GM19239 (cell line): ENCODE results near the gene SPRYD7.
"Not testable (repeated sequence)": the region's sequence is repeated elsewhere in the genome, so short reads cannot be mapped to it uniquely, and the experiment has no call there.

Experiments used
- DNase-seq: peaks from one replicate; pipeline ENCODE4 v3.0.0; 2011; ENCODE audit warnings: low spot score; ENCODE audit not compliant: insufficient read length
- FAIRE-seq: peaks from 2 replicates; lab custom pipeline; 2011; peaks lifted over from hg19 to GRCh38; lab: Jason Lieb, UNC

The SPRYD7 gene

GRCh38 chr13:49936075-49936967 is at the start of gene SPRYD7:
TSS of gene SPRYD7 (minus strand) at chr13:49936340. CDS start at chr13:49936235, 105 bp downstream.
- FAIRE-seq (peak; percentile 96), DNase-seq (peak; percentile 86)

- DNase-seq (no peak), FAIRE-seq (no peak)
Observed at GRCh38 chr13:49985129-49985528, 49.0 kb upstream of the SPRYD7 start.

GRCh38 chr13:49980266-49980665 is 44.1 kb upstream of the SPRYD7 start:
- DNase-seq (no peak), FAIRE-seq (no peak)

GRCh38 chr13:49977992-49978391 is 41.9 kb upstream of the SPRYD7 start:
- DNase-seq (no peak), FAIRE-seq (no peak)

- peak; percentile 63 for DNase-seq
- FAIRE-seq, result peak; percentile 97
Observed at GRCh38 chr13:49976314-49977258, 40.4 kb upstream of the SPRYD7 start.

GRCh38 chr13:49975826-49976225 is 39.7 kb upstream of the SPRYD7 start:
- DNase-seq (no peak), FAIRE-seq (no peak)

GRCh38 chr13:49972709-49973108 is 36.6 kb upstream of the SPRYD7 start:
- no peak for DNase-seq

GRCh38 chr13:49967456-49967855 is 31.3 kb upstream of the SPRYD7 start:
- DNase-seq, result no peak
- FAIRE-seq, result no peak

More at GRCh38 chr13:49972709-49973108, 36.6 kb upstream of the SPRYD7 start:
- FAIRE-seq, result no peak

GRCh38 chr13:49958321-49958720 is 22.2 kb upstream of the SPRYD7 start:
- FAIRE-seq (no peak), DNase-seq (no peak)

GRCh38 chr13:49956131-49956530 is 20.0 kb upstream of the SPRYD7 start:
- no peak for DNase-seq
- no peak for FAIRE-seq

GRCh38 chr13:49954674-49955455 is 18.7 kb upstream of the SPRYD7 start:
- DNase-seq (no peak), FAIRE-seq (no peak)

GRCh38 chr13:49953560-49953959 is 17.4 kb upstream of the SPRYD7 start:
- DNase-seq (no peak), FAIRE-seq (no peak)

- FAIRE-seq (no peak), DNase-seq (no peak)
Observed at GRCh38 chr13:49951754-49952535, 15.8 kb upstream of the SPRYD7 start.

GRCh38 chr13:49948777-49949270 is 12.7 kb upstream of the SPRYD7 start:
- DNase-seq, FAIRE-seq: not testable (repeated sequence)

GRCh38 chr13:49939321-49939720 is 3.2 kb upstream of the SPRYD7 start:
- no peak for FAIRE-seq
- no peak for DNase-seq

- no peak for FAIRE-seq
- no peak for DNase-seq
Observed at GRCh38 chr13:49938921-49939320, 2.8 kb upstream of the SPRYD7 start.

GRCh38 chr13:49938314-49938713 is 2.2 kb upstream of the SPRYD7 start:
- DNase-seq (no peak), FAIRE-seq (no peak)

GRCh38 chr13:49936968-49937273 is 781 bp upstream of the SPRYD7 start:
- DNase-seq (no peak), FAIRE-seq (no peak)
